Measurements from ENCODE around the gene GNG2.
A peak's percentile ranks its signal among the peaks of the same experiment; 100 is the strongest.

The GNG2 gene

GRCh38 chr14:51860164-51860824 is at the start of gene GNG2:
Gene GNG2 (plus strand): TSS chr14:51860612. CDS start chr14:51950679, 90,067 bp downstream.
- Histone ChIP-seq H3K27me3 (replicated peaks) (no peaks in the 10 kb centered on the region), H3K36me3 (replicated peaks) (no peaks in the 10 kb centered on the region), H3K27ac (peak within 1 kb of the TSS; percentile 43), H3K4me3 (ENCODE audit: low read depth, low read length) (peak within 1 kb of the TSS; percentile 58)
- DNase-seq: peak; percentile 69
- in situ Hi-C loops (cut with HindIII; ENCODE audit: low pct_ligation_motif_present, low sequenced_read_pairs): no loop called here
- no peak for TF ChIP-seq CTCF (IDR thresholded peaks at IDR 0.05; ENCODE audit: low read depth, low read length, missing control alignments)

GRCh38 chr14:51811706-51812105 is 48.7 kb upstream of the GNG2 start:
- no peaks in the 10 kb centered on the region for H3K27me3 ChIP-seq (replicated peaks)
- no peak for TF ChIP-seq CTCF (IDR thresholded peaks at IDR 0.05; ENCODE audit: low read depth, low read length, missing control alignments)
- no peak overlapping the region for H3K27ac ChIP-seq
- H3K36me3 ChIP-seq (replicated peaks): no peaks in the 10 kb centered on the region
- DNase-seq: no peak
- H3K4me3 ChIP-seq (ENCODE audit: low read depth, low read length): no peak overlapping the region
- in situ Hi-C loops (cut with HindIII; ENCODE audit: low pct_ligation_motif_present, low sequenced_read_pairs): no loop called here

GRCh38 chr14:51816031-51816430 is 44.4 kb upstream of the GNG2 start:
- DNase-seq: no peak
- H3K27me3 ChIP-seq (replicated peaks): no peaks in the 10 kb centered on the region
- no peaks in the 10 kb centered on the region for H3K36me3 ChIP-seq (replicated peaks)
- in situ Hi-C loops (cut with HindIII; ENCODE audit: low pct_ligation_motif_present, low sequenced_read_pairs): no loop called here
- no peak for TF ChIP-seq CTCF (IDR thresholded peaks at IDR 0.05; ENCODE audit: low read depth, low read length, missing control alignments)
- H3K27ac ChIP-seq: no peak overlapping the region
- H3K4me3 ChIP-seq (ENCODE audit: low read depth, low read length): no peak overlapping the region

- no peak overlapping the region for H3K27ac ChIP-seq
- no peak for TF ChIP-seq CTCF (IDR thresholded peaks at IDR 0.05; ENCODE audit: low read depth, low read length, missing control alignments)
- no peak for DNase-seq
- in situ Hi-C loops (cut with HindIII; ENCODE audit: low pct_ligation_motif_present, low sequenced_read_pairs): no loop called here
- H3K36me3 ChIP-seq (replicated peaks): no peaks in the 10 kb centered on the region
- no peaks in the 10 kb centered on the region for H3K27me3 ChIP-seq (replicated peaks)
- H3K4me3 ChIP-seq (ENCODE audit: low read depth, low read length): no peak overlapping the region
Measured at GRCh38 chr14:51817326-51817725, 43.1 kb upstream of the GNG2 start.

GRCh38 chr14:51818748-51819380 is 41.5 kb upstream of the GNG2 start:
- Histone ChIP-seq H3K27ac (no peak overlapping the region), H3K4me3 (ENCODE audit: low read depth, low read length) (no peak overlapping the region), H3K36me3 (replicated peaks) (no peaks in the 10 kb centered on the region), H3K27me3 (replicated peaks) (no peaks in the 10 kb centered on the region)
- no peak for DNase-seq
- in situ Hi-C loops (cut with HindIII; ENCODE audit: low pct_ligation_motif_present, low sequenced_read_pairs): no loop called here
- no peak for TF ChIP-seq CTCF (IDR thresholded peaks at IDR 0.05; ENCODE audit: low read depth, low read length, missing control alignments)
